ENCODE data around the gene KLHL42.

Gene KLHL42

GRCh38 chr12:27777141-27777540 is 2.9 kb upstream of the KLHL42 start:
- no peak overlapping the region for H2BK120ac ChIP-seq (ENCODE audit: low read depth, low read length)
- H2BK12ac ChIP-seq (ENCODE audit: low read length in 2 of 2) = no peak overlapping the region
- H3K4ac ChIP-seq (ENCODE audit: low read depth in 1 of 2, low read length in 2 of 2) = no peak overlapping the region
- no peak overlapping the region for H3K18ac ChIP-seq (ENCODE audit: low read depth in 1 of 2, low read length in 2 of 2)
- H3K27me3 ChIP-seq (ENCODE audit: control insufficient read depth in 1 of 2, insufficient read depth in 1 of 2, low read length in 2 of 2) = no peaks in the 10 kb centered on the region
- no peak overlapping the region for H3K9ac ChIP-seq (ENCODE audit: low read length)
- no peak for DNase-seq
- H3K9me3 ChIP-seq (ENCODE audit: control insufficient read depth, low read length) = no peaks in the 10 kb centered on the region
- no peak overlapping the region for H2BK5ac ChIP-seq (ENCODE audit: low read depth, low read length, poor library complexity, severe bottlenecking)
- no peak overlapping the region for H4K8ac ChIP-seq (ENCODE audit: low read length)
- H3K27ac ChIP-seq (ENCODE audit: low read length, poor library complexity, severe bottlenecking) = no peak overlapping the region
- H3K4me1 ChIP-seq (ENCODE audit: control insufficient read depth, insufficient read depth, low read depth, low read length) = peaks cover 11% of the 10 kb centered on the region
- no peak overlapping the region for H3K14ac ChIP-seq (ENCODE audit: low read length in 2 of 2)
- H3K4me2 ChIP-seq (ENCODE audit: low read length, poor library complexity, severe bottlenecking) = no peak overlapping the region
- H3K79me1 ChIP-seq (replicated peaks; ENCODE audit: low read length, poor library complexity, severe bottlenecking) = peaks cover 3% of the 10 kb centered on the region
- peak overlapping the region; percentile 63 for H2AK5ac ChIP-seq (ENCODE audit: low read length, severe bottlenecking)
- H3K23ac ChIP-seq (ENCODE audit: low read length in 2 of 2) = no peak overlapping the region
- no peak overlapping the region for H3K4me3 ChIP-seq (ENCODE audit: insufficient read depth in 1 of 2, low read depth in 1 of 2, low read length in 2 of 2)
- 98% methylated on average over 4 of the region's 5 CpGs for WGBS
- H2AFZ ChIP-seq (ENCODE audit: low read depth, low read length) = no peak overlapping the region
- no peak overlapping the region for H2BK15ac ChIP-seq (ENCODE audit: low read depth, poor library complexity, severe bottlenecking)
- peaks cover 0 to 3% of the 10 kb centered on the region in 2 experiments for H3K36me3 ChIP-seq (ENCODE audit: control insufficient read depth in 1 of 2, insufficient read depth in 2 of 2, low read depth in 1 of 2, low read length in 2 of 2)
- no peak overlapping the region for H4K91ac ChIP-seq (ENCODE audit: low read length)

GRCh38 chr12:27778206-27778605 is 1.8 kb upstream of the KLHL42 start:
- Histone ChIP-seq H3K27me3 (ENCODE audit: control insufficient read depth in 1 of 2, insufficient read depth in 1 of 2, low read length in 2 of 2) (no peaks in the 10 kb centered on the region), H4K8ac (ENCODE audit: low read length) (no peak overlapping the region), H3K4me2 (ENCODE audit: low read length, poor library complexity, severe bottlenecking) (no peak overlapping the region), H3K9me3 (ENCODE audit: control insufficient read depth, low read length) (no peaks in the 10 kb centered on the region), H4K91ac (ENCODE audit: low read length) (no peak overlapping the region), H3K4ac (ENCODE audit: low read depth in 1 of 2, low read length in 2 of 2) (no peak overlapping the region), H3K4me1 (ENCODE audit: control insufficient read depth, insufficient read depth, low read depth, low read length) (peaks cover 11% of the 10 kb centered on the region), H3K36me3 (ENCODE audit: control insufficient read depth in 1 of 2, insufficient read depth in 2 of 2, low read depth in 1 of 2, low read length in 2 of 2) (peaks cover 0 to 7% of the 10 kb centered on the region in 2 experiments), H3K9ac (ENCODE audit: low read length) (no peak overlapping the region), H3K18ac (ENCODE audit: low read depth in 1 of 2, low read length in 2 of 2) (no peak overlapping the region), H3K4me3 (ENCODE audit: insufficient read depth in 1 of 2, low read depth in 1 of 2, low read length in 2 of 2) (no peak overlapping the region), H2AFZ (ENCODE audit: low read depth, low read length) (no peak overlapping the region), H2AK5ac (ENCODE audit: low read length, severe bottlenecking) (no peak overlapping the region), H2BK15ac (ENCODE audit: low read depth, poor library complexity, severe bottlenecking) (no peak overlapping the region), H3K23ac (ENCODE audit: low read length in 2 of 2) (no peak overlapping the region), H2BK12ac (ENCODE audit: low read length in 2 of 2) (no peak overlapping the region), H2BK5ac (ENCODE audit: low read depth, low read length, poor library complexity, severe bottlenecking) (no peak overlapping the region), H3K14ac (ENCODE audit: low read length in 2 of 2) (no peak overlapping the region), H2BK120ac (ENCODE audit: low read depth, low read length) (no peak overlapping the region), H3K79me1 (replicated peaks; ENCODE audit: low read length, poor library complexity, severe bottlenecking) (peaks cover 3% of the 10 kb centered on the region), H3K27ac (ENCODE audit: low read length, poor library complexity, severe bottlenecking) (no peak overlapping the region)
- WGBS = no CpG with 5 or more reads among the region's 1 CpG
- no peak for DNase-seq

- Histone ChIP-seq H3K14ac (ENCODE audit: low read length in 2 of 2) (peak overlapping the region in 1 of 2 experiments; percentile 5), H3K9ac (ENCODE audit: low read length) (peak overlapping the region; percentile 90), H3K9me3 (ENCODE audit: control insufficient read depth, low read length) (no peaks in the 10 kb centered on the region), H2BK15ac (ENCODE audit: low read depth, poor library complexity, severe bottlenecking) (peak overlapping the region; percentile 100), H2BK12ac (ENCODE audit: low read length in 2 of 2) (no peak overlapping the region), H2BK5ac (ENCODE audit: low read depth, low read length, poor library complexity, severe bottlenecking) (peak overlapping the region; percentile 74), H2BK120ac (ENCODE audit: low read depth, low read length) (peak overlapping the region; percentile 99), H3K27me3 (ENCODE audit: control insufficient read depth in 1 of 2, insufficient read depth in 1 of 2, low read length in 2 of 2) (no peaks in the 10 kb centered on the region), H3K4me1 (ENCODE audit: control insufficient read depth, insufficient read depth, low read depth, low read length) (peaks cover 11% of the 10 kb centered on the region), H3K4me3 (ENCODE audit: insufficient read depth in 1 of 2, low read depth in 1 of 2, low read length in 2 of 2) (peak overlapping the region; percentile 82 to 96), H4K8ac (ENCODE audit: low read length) (peak overlapping the region; percentile 99), H3K23ac (ENCODE audit: low read length in 2 of 2) (no peak overlapping the region), H4K91ac (ENCODE audit: low read length) (peak overlapping the region; percentile 83), H3K4ac (ENCODE audit: low read depth in 1 of 2, low read length in 2 of 2) (peak overlapping the region; percentile 15 to 79), H3K18ac (ENCODE audit: low read depth in 1 of 2, low read length in 2 of 2) (peak overlapping the region; percentile 30 to 44), H3K36me3 (ENCODE audit: control insufficient read depth in 1 of 2, insufficient read depth in 2 of 2, low read depth in 1 of 2, low read length in 2 of 2) (peaks cover 0 to 9% of the 10 kb centered on the region in 2 experiments), H3K27ac (ENCODE audit: low read length, poor library complexity, severe bottlenecking) (peak overlapping the region; percentile 21), H2AK5ac (ENCODE audit: low read length, severe bottlenecking) (no peak overlapping the region), H2AFZ (ENCODE audit: low read depth, low read length) (peak overlapping the region; percentile 63), H3K79me1 (replicated peaks; ENCODE audit: low read length, poor library complexity, severe bottlenecking) (peaks cover 3% of the 10 kb centered on the region), H3K4me2 (ENCODE audit: low read length, poor library complexity, severe bottlenecking) (peak overlapping the region; percentile 89)
- WGBS = 11% methylated on average over 35 of the region's 36 CpGs
- DNase-seq = peak; percentile 30
Observed at GRCh38 chr12:27779416-27779919, 565 bp upstream of the KLHL42 start.

GRCh38 chr12:27780612-27781408 is 777 bp downstream of the KLHL42 start:
- Histone ChIP-seq H3K4ac (ENCODE audit: low read depth in 1 of 2, low read length in 2 of 2) (peak overlapping the region; percentile 77), H3K36me3 (ENCODE audit: control insufficient read depth in 1 of 2, insufficient read depth in 2 of 2, low read depth in 1 of 2, low read length in 2 of 2) (peaks cover 0 to 9% of the 10 kb centered on the region in 2 experiments), H3K27ac (ENCODE audit: low read length, poor library complexity, severe bottlenecking) (peak overlapping the region; percentile 37), H3K23ac (ENCODE audit: low read length in 2 of 2) (peak overlapping the region in 1 of 2 experiments; percentile 98), H4K91ac (ENCODE audit: low read length) (peak overlapping the region; percentile 95), H2BK15ac (ENCODE audit: low read depth, poor library complexity, severe bottlenecking) (peak overlapping the region; percentile 65), H3K9ac (ENCODE audit: low read length) (peak overlapping the region; percentile 90), H2AFZ (ENCODE audit: low read depth, low read length) (peak overlapping the region; percentile 83), H3K9me3 (ENCODE audit: control insufficient read depth, low read length) (no peaks in the 10 kb centered on the region), H2BK120ac (ENCODE audit: low read depth, low read length) (no peak overlapping the region), H3K4me2 (ENCODE audit: low read length, poor library complexity, severe bottlenecking) (peak overlapping the region; percentile 89), H3K27me3 (ENCODE audit: control insufficient read depth in 1 of 2, insufficient read depth in 1 of 2, low read length in 2 of 2) (no peaks in the 10 kb centered on the region), H3K4me3 (ENCODE audit: insufficient read depth in 1 of 2, low read depth in 1 of 2, low read length in 2 of 2) (peak overlapping the region; percentile 82 to 96), H2BK12ac (ENCODE audit: low read length in 2 of 2) (peak overlapping the region; percentile 78 to 95), H4K8ac (ENCODE audit: low read length) (peak overlapping the region; percentile 99), H2AK5ac (ENCODE audit: low read length, severe bottlenecking) (no peak overlapping the region), H3K14ac (ENCODE audit: low read length in 2 of 2) (peak overlapping the region in 1 of 2 experiments; percentile 100), H2BK5ac (ENCODE audit: low read depth, low read length, poor library complexity, severe bottlenecking) (peak overlapping the region; percentile 74), H3K79me1 (replicated peaks; ENCODE audit: low read length, poor library complexity, severe bottlenecking) (peaks cover 7% of the 10 kb centered on the region), H3K18ac (ENCODE audit: low read depth in 1 of 2, low read length in 2 of 2) (peak overlapping the region; percentile 30 to 99), H3K4me1 (ENCODE audit: control insufficient read depth, insufficient read depth, low read depth, low read length) (peaks cover 11% of the 10 kb centered on the region)
- 11% methylated on average over 26 of the region's 27 CpGs for WGBS
- DNase-seq = peak; percentile 59
